ENCODE measurements around the gene TTC34.

DNA sequence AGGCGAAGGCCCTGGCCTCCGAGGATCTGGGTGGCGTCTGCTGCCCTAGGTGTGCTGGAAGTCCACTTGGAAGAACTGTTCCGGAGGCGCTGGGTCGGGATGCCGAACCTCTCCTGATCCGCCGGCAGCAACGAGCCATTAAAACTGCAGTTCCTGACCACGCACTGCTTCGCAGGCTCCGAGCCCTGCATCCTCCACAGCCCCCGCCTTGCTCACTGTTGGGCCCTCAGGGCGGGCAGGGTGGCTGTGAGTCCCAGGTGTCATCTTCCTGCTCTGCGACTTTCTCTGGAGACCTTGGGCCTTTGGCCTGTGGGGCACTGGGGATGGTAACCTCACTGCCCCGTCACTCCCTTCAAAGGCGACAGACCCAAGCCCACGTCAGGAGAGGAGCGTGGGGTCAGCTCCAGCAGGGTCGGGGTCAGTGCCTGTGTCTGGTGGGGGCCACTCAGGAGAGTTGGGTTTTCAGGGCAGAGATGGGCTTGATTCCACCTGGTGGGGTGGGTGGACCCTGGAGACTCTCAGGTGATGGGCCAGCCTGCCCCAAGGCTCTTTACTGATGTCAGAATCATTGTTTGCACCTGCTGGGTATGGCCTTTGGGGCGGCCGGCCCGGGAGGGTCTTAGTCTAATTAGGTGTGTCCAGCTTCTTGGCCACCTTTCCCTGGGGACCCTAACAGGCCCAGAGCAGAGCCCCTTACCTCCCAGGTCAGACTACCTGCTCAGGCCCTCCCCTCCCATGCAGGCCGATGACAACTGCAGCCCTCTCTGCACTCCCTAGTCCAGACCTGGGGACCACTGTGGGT is 211.9 kb downstream of the TTC34 start:
- TF ChIP-seq, protein P1, sequence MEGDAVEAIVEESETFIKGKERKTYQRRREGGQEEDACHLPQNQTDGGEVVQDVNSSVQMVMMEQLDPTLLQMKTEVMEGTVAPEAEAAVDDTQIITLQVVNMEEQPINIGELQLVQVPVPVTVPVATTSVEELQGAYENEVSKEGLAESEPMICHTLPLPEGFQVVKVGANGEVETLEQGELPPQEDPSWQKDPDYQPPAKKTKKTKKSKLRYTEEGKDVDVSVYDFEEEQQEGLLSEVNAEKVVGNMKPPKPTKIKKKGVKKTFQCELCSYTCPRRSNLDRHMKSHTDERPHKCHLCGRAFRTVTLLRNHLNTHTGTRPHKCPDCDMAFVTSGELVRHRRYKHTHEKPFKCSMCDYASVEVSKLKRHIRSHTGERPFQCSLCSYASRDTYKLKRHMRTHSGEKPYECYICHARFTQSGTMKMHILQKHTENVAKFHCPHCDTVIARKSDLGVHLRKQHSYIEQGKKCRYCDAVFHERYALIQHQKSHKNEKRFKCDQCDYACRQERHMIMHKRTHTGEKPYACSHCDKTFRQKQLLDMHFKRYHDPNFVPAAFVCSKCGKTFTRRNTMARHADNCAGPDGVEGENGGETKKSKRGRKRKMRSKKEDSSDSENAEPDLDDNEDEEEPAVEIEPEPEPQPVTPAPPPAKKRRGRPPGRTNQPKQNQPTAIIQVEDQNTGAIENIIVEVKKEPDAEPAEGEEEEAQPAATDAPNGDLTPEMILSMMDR (IDR thresholded peaks at IDR 0.05): no peak
- TF ChIP-seq POLR2A (IDR thresholded peaks at IDR 0.05): no peak
